ENCODE measurements around the gene IRF2BPL. TPM values are rescaled to one million over a fixed set of nuclear protein-coding genes. Genes with fewer than 3 reads are reported as not detected.

Gene IRF2BPL
- total and polyA plus RNA-seq, 9 of the 15 experiments (the other 6 are each of a cell fraction or from before 2014, with no cell fraction given): 0.52 to 21.6 (median 2.5) TPM

GRCh38 chr14:77066578-77067172, 38.2 kb upstream of the IRF2BPL start:
- Histone ChIP-seq H3K36me3 (ENCODE audit: control insufficient read depth, insufficient read depth, low read length) (no peaks in the 10 kb centered on the region), H3K27ac (ENCODE audit: extremely low read depth, low read depth, low read length) (no peak overlapping the region), H3K4me2 (ENCODE audit: insufficient read depth, low read length) (no peak overlapping the region), H2AFZ (ENCODE audit: low read depth, low read length) (no peak overlapping the region), H3K9me3 (replicated peaks; ENCODE audit: control insufficient read depth, insufficient read depth, low read depth, low read length) (no peaks in the 10 kb centered on the region), H3K9me1 (ENCODE audit: control insufficient read depth, insufficient read depth, low read length) (no peaks in the 10 kb centered on the region), H4K20me1 (replicated peaks; ENCODE audit: control insufficient read depth, insufficient read depth, low read length) (no peaks in the 10 kb centered on the region; the same call in 1 of the 2 replicates), H3K79me2 (ENCODE audit: control insufficient read depth, insufficient read depth, low read length) (no peaks in the 10 kb centered on the region), H3K4me3 (no peak overlapping the region), H3K9ac (ENCODE audit: insufficient read depth in 1 of 2, low read depth in 2 of 2, low read length in 2 of 2) (no peak overlapping the region), H3K27me3 (ENCODE audit: control insufficient read depth in 2 of 2, insufficient read depth in 2 of 2, low read length in 2 of 2) (peaks cover 0 to 12% of the 10 kb centered on the region in 2 experiments; a peak in 2 of 5 replicates), H3K4me1 (replicated peaks in 1 of 2; ENCODE audit: control insufficient read depth in 2 of 2, insufficient read depth in 2 of 2, low read length in 2 of 2) (peaks cover 0 to 8% of the 10 kb centered on the region in 2 experiments; a peak in 4 of 5 replicates)
- no peak for ATAC-seq
- ChIA-PET CTCF (ENCODE audit: low intra/inter-chr PET ratio) (interaction anchor here (4.9 kb wide), 1 partner anchor 153 kb away, joined by 56 read pairs; no protein-coding TSS in a partner anchor), POLR2A (no interaction called here)
- no peak for TF ChIP-seq SRSF9 (IDR thresholded peaks at IDR 0.05; ENCODE audit: borderline replicate concordance, low read depth, low read length)
- 28% methylated on average over 10 of the region's 10 CpGs for WGBS (ENCODE audit: insufficient coverage, low coverage, missing lambda C conversion rate)
- in situ Hi-C loops (cut with MboI): loop anchor here (25.0 kb wide), 1 partner anchor 354 kb away; no protein-coding TSS in a partner anchor
- BruUV-seq (replicated peaks): no TSS peak
- intact Hi-C loops (cut with micrococcal nuclease): no loop called here
- FAIRE-seq: no peak
- DNase-seq (ENCODE audit: extremely low read depth in 1 of 4, low spot score in 3 of 4): no peak

DNA sequence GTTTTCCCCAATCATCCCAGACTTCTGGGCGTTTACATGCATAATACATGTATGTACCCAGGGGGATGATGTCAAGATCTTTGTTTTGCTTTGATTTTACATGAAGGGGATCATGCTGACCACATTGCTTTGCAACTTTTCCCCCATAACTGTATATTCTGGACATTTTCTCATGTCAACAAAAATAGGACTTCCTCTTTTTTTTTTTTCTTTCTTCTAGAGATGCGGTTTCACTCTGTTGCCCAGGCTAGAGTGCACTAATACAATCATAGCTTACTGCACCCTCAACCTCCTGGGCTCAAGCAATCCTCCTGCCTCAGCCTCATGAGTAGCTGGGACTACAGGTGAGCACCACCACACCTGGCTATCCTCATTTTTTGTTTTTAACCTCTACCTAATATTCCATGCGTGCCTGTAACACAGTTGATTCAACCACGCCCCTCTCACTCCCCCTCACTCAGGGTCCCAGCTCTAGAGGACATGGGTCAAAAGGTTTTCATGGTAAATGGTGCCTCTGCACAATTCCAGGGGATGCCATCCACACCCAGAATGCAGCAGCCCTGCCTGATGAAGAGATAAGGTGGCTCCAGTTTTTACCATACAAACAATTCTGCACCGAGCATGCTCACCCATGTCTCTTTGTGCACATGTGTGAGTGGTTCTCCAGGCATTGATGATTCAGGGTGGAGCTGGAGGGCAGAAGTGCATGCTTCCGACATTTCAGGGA, 37.5 kb upstream of the IRF2BPL start:
- no TSS peak for BruUV-seq (replicated peaks)
- H3K36me3 ChIP-seq (ENCODE audit: control insufficient read depth, insufficient read depth, low read length): no peaks in the 10 kb centered on the region
- no peak for ATAC-seq
- H3K79me2 ChIP-seq (ENCODE audit: control insufficient read depth, insufficient read depth, low read length): no peaks in the 10 kb centered on the region
- DNase-seq (ENCODE audit: extremely low read depth in 1 of 4, low spot score in 3 of 4): no peak
- no peaks in the 10 kb centered on the region for H3K9me1 ChIP-seq (ENCODE audit: control insufficient read depth, insufficient read depth, low read length)
- H3K9me3 ChIP-seq (replicated peaks; ENCODE audit: control insufficient read depth, insufficient read depth, low read depth, low read length): no peaks in the 10 kb centered on the region
- in situ Hi-C loops (cut with MboI): loop anchor here (25.0 kb wide), 1 partner anchor 354 kb away; no protein-coding TSS in a partner anchor
- H3K4me2 ChIP-seq (ENCODE audit: insufficient read depth, low read length): no peak overlapping the region
- H3K9ac ChIP-seq (ENCODE audit: insufficient read depth in 1 of 2, low read depth in 2 of 2, low read length in 2 of 2): no peak overlapping the region
- H2AFZ ChIP-seq (ENCODE audit: low read depth, low read length): no peak overlapping the region
- FAIRE-seq: no peak
- H3K27me3 ChIP-seq (ENCODE audit: control insufficient read depth in 2 of 2, insufficient read depth in 2 of 2, low read length in 2 of 2): peaks cover 0 to 12% of the 10 kb centered on the region in 2 experiments; a peak in 2 of 5 replicates
- peak; percentile 88 for TF ChIP-seq SPI1 (IDR thresholded peaks at IDR 0.05; ENCODE audit: borderline replicate concordance, low read depth, low read length)
- 0 out of 4 replicates have a peak, but pooled peaks of 1 of the 2 experiments have one; percentile 20 for TF ChIP-seq NRF1 (conservative IDR thresholded peaks at IDR 0.05 in 1 of 2, IDR thresholded peaks at IDR 0.05 in 1 of 2)
- no peak for TF ChIP-seq IRF1 (CRISPR knock-in tag; IDR thresholded peaks at IDR 0.05; ENCODE audit: borderline replicate concordance)
- peak; percentile 57 for TF ChIP-seq ZNF384 (IDR thresholded peaks at IDR 0.05; ENCODE audit: low read depth, low read length)
- WGBS (ENCODE audit: insufficient coverage, low coverage, missing lambda C conversion rate): 18% methylated on average over 5 of the region's 6 CpGs
- ChIA-PET POLR2A (interaction anchor here (0.6 kb wide), 1 partner anchor 15 kb away, joined by 3 read pairs; no protein-coding TSS in a partner anchor), CTCF (ENCODE audit: low intra/inter-chr PET ratio) (no interaction called here)
- no peaks in the 10 kb centered on the region; the same call in 1 of the 2 replicates for H4K20me1 ChIP-seq (replicated peaks; ENCODE audit: control insufficient read depth, insufficient read depth, low read length)
- no peak overlapping the region for H3K27ac ChIP-seq (ENCODE audit: extremely low read depth, low read depth, low read length)
- intact Hi-C loops (cut with micrococcal nuclease): no loop called here
- H3K4me1 ChIP-seq (replicated peaks in 1 of 2; ENCODE audit: control insufficient read depth in 2 of 2, insufficient read depth in 2 of 2, low read length in 2 of 2): peaks cover 0 to 8% of the 10 kb centered on the region in 2 experiments; a peak in 4 of 5 replicates
- no peak overlapping the region for H3K4me3 ChIP-seq

Data from K562 (cell line).